RPMI8226 (cell line): ENCODE measurements around the gene OSCP1.
A peak's percentile ranks its signal among the peaks of the same experiment; 100 is the strongest.

Experiments used
- DNase-seq: peaks from one replicate; pipeline ENCODE4 v3.0.0-alpha.2; 2015

OSCP1 gene

GRCh38 chr1:36400825-36401601, 49.2 kb downstream of the OSCP1 start:
- DNase-seq, result no peak

GRCh38 chr1:36400514-36400824, 49.8 kb downstream of the OSCP1 start:
- no peak for DNase-seq

- DNase-seq, result no peak
These were observed 51.8 kb downstream of the OSCP1 start for GRCh38 chr1:36398370-36398977.

- DNase-seq, result peak; percentile 97
These were observed 52.6 kb downstream of the OSCP1 start, which contains the start of gene LSM10 for GRCh38 chr1:36397378-36398230. Gene LSM10 (minus strand): TSS chr1:36397908. CDS start chr1:36394129, 3,779 bp downstream.

GRCh38 chr1:36397083-36397377, 53.2 kb downstream of the OSCP1 start:
- no peak for DNase-seq

- DNase-seq, result no peak
These were observed 53.9 kb downstream of the OSCP1 start for GRCh38 chr1:36396359-36396758.

- no peak for DNase-seq
These were observed 56.6 kb downstream of the OSCP1 start for GRCh38 chr1:36393686-36394085.

GRCh38 chr1:36392836-36393235, 57.4 kb downstream of the OSCP1 start:
- DNase-seq, result no peak

GRCh38 chr1:36391271-36391670, 59.0 kb downstream of the OSCP1 start:
- DNase-seq, result no peak

GRCh38 chr1:36390411-36390810, 59.8 kb downstream of the OSCP1 start:
- no peak for DNase-seq

GRCh38 chr1:36389999-36390398, 60.3 kb downstream of the OSCP1 start:
- DNase-seq, result no peak

GRCh38 chr1:36389261-36389660, 61.0 kb downstream of the OSCP1 start:
- DNase-seq, result no peak

GRCh38 chr1:36387141-36387949, 62.9 kb downstream of the OSCP1 start:
- DNase-seq, result peak; percentile 70

- DNase-seq, result peak; percentile 98
These were observed 63.7 kb downstream of the OSCP1 start for GRCh38 chr1:36386265-36387140.

- peak; percentile 100 for DNase-seq
These were observed 64.6 kb downstream of the OSCP1 start, which contains the start of gene STK40 for GRCh38 chr1:36385410-36386264. Gene STK40 (minus strand): TSS chr1:36385924. CDS start chr1:36361332, 24,592 bp downstream.

- peak; percentile 57 for DNase-seq
These were observed 65.5 kb downstream of the OSCP1 start for GRCh38 chr1:36384542-36385409.

GRCh38 chr1:36383240-36383639, 67.0 kb downstream of the OSCP1 start:
- no peak for DNase-seq

GRCh38 chr1:36382669-36383068, 67.6 kb downstream of the OSCP1 start:
- DNase-seq, result no peak

GRCh38 chr1:36382231-36382630, 68.0 kb downstream of the OSCP1 start:
- DNase-seq, result no peak

GRCh38 chr1:36381405-36381804, 68.8 kb downstream of the OSCP1 start:
- DNase-seq, result no peak
